Measurements from ENCODE around the gene TCF4.

Gene TCF4

DNA sequence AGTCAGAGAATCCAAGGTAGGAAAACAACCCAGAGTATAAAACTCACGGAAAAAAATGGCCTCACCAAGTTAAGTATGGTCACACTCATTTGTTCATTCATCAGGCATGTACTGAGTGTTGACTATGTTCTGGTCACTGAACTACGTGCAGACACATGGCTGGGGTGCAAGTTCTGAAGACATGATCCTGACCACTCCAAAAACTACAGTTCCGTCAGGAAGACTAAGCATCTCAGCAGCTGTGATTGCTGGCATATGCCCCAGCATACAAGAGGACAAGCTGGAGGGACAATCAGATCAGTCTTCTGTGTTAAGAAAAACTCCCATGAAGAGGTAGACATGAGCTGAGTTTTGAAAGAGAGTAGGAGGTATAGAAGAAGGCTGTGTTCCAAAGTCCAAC lies 72.8 kb downstream of the TCF4 start:
- H3K4me3 ChIP-seq (ENCODE audit: low read length), result no peak overlapping the region
- no peak for DNase-seq (ENCODE audit: low read depth, low spot score)

GRCh38 chr18:55513161-55513560 lies 74.8 kb downstream of the TCF4 start:
- H3K4me3 ChIP-seq (ENCODE audit: low read length), result no peak overlapping the region
- DNase-seq (ENCODE audit: low read depth, low spot score), result no peak

GRCh38 chr18:55511277-55511676 lies 76.7 kb downstream of the TCF4 start:
- H3K4me3 ChIP-seq (ENCODE audit: low read length), result no peak overlapping the region
- DNase-seq (ENCODE audit: low read depth, low spot score), result no peak

GRCh38 chr18:55510809-55511208 lies 77.2 kb downstream of the TCF4 start:
- DNase-seq (ENCODE audit: low read depth, low spot score), result no peak
- no peak overlapping the region for H3K4me3 ChIP-seq (ENCODE audit: low read length)

GRCh38 chr18:55509631-55510324 lies 78.2 kb downstream of the TCF4 start:
- H3K4me3 ChIP-seq (ENCODE audit: low read length), result no peak overlapping the region

DNA sequence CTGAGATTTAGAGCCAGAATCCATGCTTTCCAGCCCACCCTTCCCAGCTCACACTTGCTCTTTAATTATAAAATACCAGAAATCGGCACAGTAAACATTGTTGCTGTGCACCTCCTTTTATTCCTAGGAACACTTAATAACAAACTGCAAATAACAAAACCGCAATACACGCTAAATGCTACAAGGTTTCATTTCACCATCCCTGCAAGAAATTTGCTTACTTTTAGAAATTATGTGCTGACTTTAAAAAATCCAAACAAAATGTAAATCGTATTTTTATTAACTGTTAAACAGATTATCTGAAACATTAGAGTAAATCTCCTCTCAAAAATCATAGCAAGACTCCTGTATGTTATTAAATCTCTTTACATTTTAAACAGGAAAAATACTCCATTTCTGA lies 79.3 kb downstream of the TCF4 start:
- H3K4me3 ChIP-seq (ENCODE audit: low read length), result no peak overlapping the region
- no peak for DNase-seq (ENCODE audit: low read depth, low spot score)

More at GRCh38 chr18:55509631-55510324, 78.2 kb downstream of the TCF4 start:
- DNase-seq (ENCODE audit: low read depth, low spot score), result no peak

DNA sequence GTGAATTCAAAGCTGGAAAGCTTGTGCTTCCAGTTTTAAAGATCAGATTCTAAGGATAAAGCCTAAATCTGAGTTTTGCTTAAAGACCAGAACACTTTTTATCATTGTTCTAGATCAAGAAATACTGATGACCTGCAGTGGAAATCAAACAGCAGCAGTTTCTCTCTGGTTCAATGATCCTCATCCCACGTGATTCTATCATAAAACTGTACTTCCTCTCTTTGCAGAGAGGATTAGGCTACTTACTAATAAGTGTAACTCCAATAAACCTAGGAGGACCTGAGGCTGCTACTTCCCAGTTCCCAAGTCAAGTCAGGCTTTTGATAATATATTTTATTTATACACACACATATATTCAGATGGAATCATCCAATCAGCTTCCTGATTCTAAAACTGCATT lies 81.9 kb downstream of the TCF4 start:
- no peak overlapping the region for H3K4me3 ChIP-seq (ENCODE audit: low read length)
- DNase-seq (ENCODE audit: low read depth, low spot score), result no peak

- no peak overlapping the region for H3K4me3 ChIP-seq (ENCODE audit: low read length)
- no peak for DNase-seq (ENCODE audit: low read depth, low spot score)
Observed at GRCh38 chr18:55504808-55505207, 83.2 kb downstream of the TCF4 start.

- no peak overlapping the region for H3K4me3 ChIP-seq (ENCODE audit: low read length)
- no peak for DNase-seq (ENCODE audit: low read depth, low spot score)
Observed at GRCh38 chr18:55503167-55503820, 84.7 kb downstream of the TCF4 start.

DNA sequence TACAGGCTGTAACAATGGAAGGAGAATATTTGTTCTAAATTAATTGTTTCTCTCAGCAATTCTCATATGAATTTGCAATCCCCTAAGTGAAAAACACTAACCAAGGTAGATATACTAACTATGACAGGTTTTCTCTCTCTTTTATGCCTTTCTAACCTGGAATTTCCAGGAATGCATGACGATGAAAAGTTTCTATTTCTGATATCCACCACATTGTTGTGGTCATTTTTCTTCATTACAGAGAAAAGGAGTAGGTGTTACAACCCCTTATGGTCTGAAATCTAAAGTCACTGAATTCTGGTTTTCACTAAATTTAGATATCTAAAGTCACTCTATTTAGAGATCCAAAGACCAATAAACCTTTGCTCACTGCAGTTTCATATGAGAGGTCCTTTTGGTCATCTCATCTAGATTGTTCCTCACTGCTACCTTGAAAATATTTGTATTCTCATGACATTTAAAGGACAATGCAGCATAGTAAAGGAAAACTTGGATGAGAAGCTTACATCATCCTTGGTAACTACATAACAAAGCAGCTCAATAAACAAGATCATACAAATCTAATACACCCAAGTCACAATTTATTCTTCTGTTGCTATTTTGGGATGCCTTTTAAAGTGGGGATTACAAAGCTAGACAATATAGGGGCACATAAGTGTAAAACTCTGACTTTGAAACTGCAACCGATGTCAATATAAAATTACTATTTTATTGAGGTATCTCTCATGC lies 85.8 kb downstream of the TCF4 start:
- no peak overlapping the region for H3K4me3 ChIP-seq (ENCODE audit: low read length)
- DNase-seq (ENCODE audit: low read depth, low spot score), result no peak

GRCh38 chr18:55501579-55501978 lies 86.4 kb downstream of the TCF4 start:
- H3K4me3 ChIP-seq (ENCODE audit: low read length), result no peak overlapping the region
- peak; percentile 14 for DNase-seq (ENCODE audit: low read depth, low spot score)

- no peak for DNase-seq (ENCODE audit: low read depth, low spot score)
- H3K4me3 ChIP-seq (ENCODE audit: low read length), result no peak overlapping the region
Observed at GRCh38 chr18:55500316-55501086, 87.5 kb downstream of the TCF4 start.

GRCh38 chr18:55499526-55499925 lies 88.5 kb downstream of the TCF4 start:
- no peak overlapping the region for H3K4me3 ChIP-seq (ENCODE audit: low read length)
- DNase-seq (ENCODE audit: low read depth, low spot score), result no peak

- no peak overlapping the region for H3K4me3 ChIP-seq (ENCODE audit: low read length)
- DNase-seq (ENCODE audit: low read depth, low spot score), result no peak
Observed at GRCh38 chr18:55497825-55498403, 90.1 kb downstream of the TCF4 start.

GRCh38 chr18:55494899-55495298 lies 93.1 kb downstream of the TCF4 start:
- DNase-seq (ENCODE audit: low read depth, low spot score), result no peak
- H3K4me3 ChIP-seq (ENCODE audit: low read length), result no peak overlapping the region

DNA sequence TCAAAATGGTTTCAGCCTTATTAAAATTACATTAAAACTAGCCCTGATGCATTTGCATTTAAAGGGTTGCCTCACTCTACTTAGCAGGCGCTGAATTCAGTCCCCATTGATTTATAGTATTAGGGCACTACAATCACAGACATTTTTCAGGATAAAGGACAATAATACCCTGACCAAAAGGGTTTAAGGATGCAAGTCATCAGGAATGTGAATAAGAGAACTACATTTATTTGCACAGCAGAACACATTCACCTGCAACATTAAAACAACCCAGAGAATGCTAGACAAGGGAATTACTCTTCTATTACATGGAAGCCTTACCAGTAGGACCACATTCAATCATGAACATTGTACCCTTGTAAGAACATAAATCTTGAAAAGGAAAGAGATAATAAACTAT lies 93.6 kb downstream of the TCF4 start:
- DNase-seq (ENCODE audit: low read depth, low spot score), result no peak

DNA sequence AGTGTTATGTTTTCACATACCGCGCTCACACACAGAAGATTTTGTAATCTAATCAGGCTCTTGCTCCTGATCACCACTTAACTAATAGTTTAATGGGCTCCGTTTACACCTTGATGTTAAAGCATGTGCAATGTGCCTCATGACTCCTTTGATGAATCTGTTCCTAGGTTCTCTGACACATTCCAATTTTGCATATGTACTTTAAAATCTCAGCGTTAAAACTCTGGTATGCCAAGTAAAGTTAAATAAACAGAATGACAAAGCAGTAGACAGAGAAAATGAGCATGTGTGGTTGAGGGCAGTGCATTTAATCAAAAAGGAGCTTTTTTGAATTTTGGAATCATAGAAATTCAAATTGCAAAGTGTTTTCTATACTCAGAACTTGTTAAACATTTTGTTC lies 96.4 kb downstream of the TCF4 start:
- DNase-seq (ENCODE audit: low read depth, low spot score), result no peak
- H3K4me3 ChIP-seq (ENCODE audit: low read length), result no peak overlapping the region

More for the DNA sequence above, 93.6 kb downstream of the TCF4 start:
- no peak overlapping the region for H3K4me3 ChIP-seq (ENCODE audit: low read length)

- DNase-seq (ENCODE audit: low read depth, low spot score), result peak; percentile 9
- H3K4me3 ChIP-seq (ENCODE audit: low read length), result no peak overlapping the region
Observed at GRCh38 chr18:55489034-55489986, 98.7 kb downstream of the TCF4 start.
